GM19324 (cell line): ENCODE data around the gene MEIS2.
"Not testable (repeated sequence)": the region's sequence is repeated elsewhere in the genome, so short reads cannot be mapped to it uniquely, and the experiment has no call there.

Experiments used
- ATAC-seq: cut with Tn5 transposase; IDR thresholded peaks from one replicate; pipeline ENCODE4 v1.9.1; 2021; ENCODE audit warnings: mild to moderate bottlenecking, moderate library complexity; ENCODE audit not compliant: unreplicated experiment, low FRiP score

Gene MEIS2

GRCh38 chr15:37015035-37015434 lies 85.3 kb downstream of the MEIS2 start:
- no peak for ATAC-seq

- no peak for ATAC-seq
These were observed 85.8 kb downstream of the MEIS2 start for GRCh38 chr15:37014566-37014965.

GRCh38 chr15:37014137-37014536 lies 86.2 kb downstream of the MEIS2 start:
- ATAC-seq: no peak

GRCh38 chr15:37010595-37010994 lies 89.8 kb downstream of the MEIS2 start:
- ATAC-seq: no peak

GRCh38 chr15:37009288-37009687 lies 91.1 kb downstream of the MEIS2 start:
- ATAC-seq: no peak

GRCh38 chr15:37008205-37008604 lies 92.1 kb downstream of the MEIS2 start:
- no peak for ATAC-seq

- ATAC-seq: no peak
These were observed 93.0 kb downstream of the MEIS2 start for GRCh38 chr15:37007301-37007700.

GRCh38 chr15:37004981-37005735 lies 95.2 kb downstream of the MEIS2 start:
- no peak for ATAC-seq

- no peak for ATAC-seq
These were observed 95.9 kb downstream of the MEIS2 start for GRCh38 chr15:37004373-37004869.

- no peak for ATAC-seq
These were observed 98.2 kb downstream of the MEIS2 start for GRCh38 chr15:37002041-37002672.

GRCh38 chr15:37001417-37001816 lies 98.9 kb downstream of the MEIS2 start:
- ATAC-seq: no peak

- no peak for ATAC-seq
These were observed 100.6 kb downstream of the MEIS2 start for GRCh38 chr15:36999778-37000177.

- no peak for ATAC-seq
These were observed 103.7 kb downstream of the MEIS2 start for GRCh38 chr15:36996538-36997181.

GRCh38 chr15:36996121-36996520 lies 104.2 kb downstream of the MEIS2 start:
- no peak for ATAC-seq

- no peak for ATAC-seq
These were observed 105.6 kb downstream of the MEIS2 start for GRCh38 chr15:36994790-36995189.

- no peak for ATAC-seq
These were observed 107.9 kb downstream of the MEIS2 start for GRCh38 chr15:36992454-36992853.

- no peak for ATAC-seq
These were observed 111.4 kb downstream of the MEIS2 start for GRCh38 chr15:36988947-36989346.

- no peak for ATAC-seq
These were observed 117.9 kb downstream of the MEIS2 start for GRCh38 chr15:36982430-36982829.

GRCh38 chr15:36980281-36980680 lies 120.1 kb downstream of the MEIS2 start:
- ATAC-seq: not testable (repeated sequence)

- ATAC-seq: no peak
These were observed 121.7 kb downstream of the MEIS2 start for GRCh38 chr15:36978625-36979024.

GRCh38 chr15:36978126-36978525 lies 122.2 kb downstream of the MEIS2 start:
- ATAC-seq: no peak
